Measurements from ENCODE around the gene LDAF1. TPM values are rescaled to one million over a fixed set of nuclear protein-coding genes. Genes with fewer than 3 reads are reported as not detected.
"Not testable (repeated sequence)": the region's sequence is repeated elsewhere in the genome, so short reads cannot be mapped to it uniquely, and the experiment has no call there.

The LDAF1 gene
- total RNA-seq: 10 to 100 TPM; 36.4 to 58.5 TPM
- long read RNA-seq, transcript TMEM159-202 (5 exons, 1,812 nt): minor isoform, 15 of 67 reads
- long read RNA-seq, transcript TMEM159-201 (5 exons, 2,014 nt): major isoform, 43 of 67 reads
- long read RNA-seq, partial matches to known transcripts: 0 of 67 reads
- long read RNA-seq, other reads (novel, unspliced or antisense): 5 of 67 reads

DNA sequence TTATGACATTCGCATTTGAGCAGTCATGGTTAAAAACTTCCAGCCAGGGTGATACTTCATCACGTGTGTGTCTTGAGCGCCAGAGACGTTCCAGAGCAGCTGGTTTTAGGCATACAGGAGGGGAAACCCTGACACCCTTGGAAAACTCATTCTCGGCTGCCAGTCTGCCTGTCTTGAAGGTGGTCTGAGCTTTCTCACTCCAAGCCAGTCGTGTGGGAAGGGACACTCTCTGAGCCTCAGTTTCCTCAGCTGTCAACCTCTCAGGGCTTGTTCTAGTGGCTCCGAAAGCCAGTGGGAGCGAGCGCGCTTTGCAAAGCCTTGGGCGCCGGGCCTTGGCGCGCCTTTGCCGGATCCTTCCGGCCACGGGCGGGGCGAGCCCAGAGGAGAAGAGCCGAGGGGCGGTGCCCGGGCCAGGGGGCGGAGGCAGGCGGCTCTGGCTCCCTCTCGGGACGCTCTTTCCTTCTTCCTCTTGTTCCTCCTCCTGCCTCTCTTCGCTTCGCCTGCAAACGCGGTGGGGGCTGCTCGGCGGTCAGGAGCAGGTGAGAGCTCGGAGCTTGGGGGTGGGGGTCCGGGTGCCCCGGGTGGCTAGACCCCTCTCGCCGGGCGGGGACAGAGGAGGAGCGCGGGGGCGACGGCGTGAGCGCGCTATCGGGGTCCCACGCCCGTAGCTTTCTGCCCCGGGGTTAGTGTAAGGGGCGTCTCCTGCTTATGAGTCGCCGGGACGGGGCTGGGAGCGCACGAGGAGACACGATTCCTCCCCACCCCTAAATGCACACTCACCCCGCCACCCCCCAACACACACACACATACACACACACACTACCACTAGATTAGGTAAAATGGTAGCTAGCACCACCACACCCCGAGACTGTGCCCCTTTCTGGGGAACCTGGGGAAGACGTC, at the start of gene LDAF1:
Gene LDAF1, plus strand, starts transcription at position 467 of the 903 bp plus-strand sequence. CDS start 2,509 bp downstream, outside the sequence.
- ATAC-seq (peak; percentile 96 to 97), DNase-seq (peak; percentile 88)
- intact Hi-C loops (cut with DNase I): no loop called here

DNA sequence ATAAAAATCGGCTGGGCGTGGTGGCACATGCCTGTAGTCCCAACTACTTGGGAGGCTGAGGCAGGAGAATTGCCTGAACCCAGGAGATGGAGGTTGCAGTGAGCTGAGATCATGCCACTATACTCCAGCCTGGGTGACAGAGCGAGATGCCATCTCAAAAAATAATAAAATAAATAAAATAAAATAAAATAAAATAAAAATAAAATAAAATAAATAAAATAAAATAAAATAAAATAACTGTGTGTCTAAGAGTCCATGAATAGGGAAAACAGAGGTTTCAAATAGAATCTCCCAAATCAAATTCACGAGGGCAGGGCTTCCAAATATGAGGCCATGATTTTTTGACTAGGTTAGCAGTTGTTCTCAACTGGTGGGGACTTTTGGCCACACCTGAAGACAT, 42.9 kb upstream of the LDAF1 start:
- intact Hi-C loops (cut with DNase I); DNase-seq; ATAC-seq: not testable (repeated sequence)

DNA sequence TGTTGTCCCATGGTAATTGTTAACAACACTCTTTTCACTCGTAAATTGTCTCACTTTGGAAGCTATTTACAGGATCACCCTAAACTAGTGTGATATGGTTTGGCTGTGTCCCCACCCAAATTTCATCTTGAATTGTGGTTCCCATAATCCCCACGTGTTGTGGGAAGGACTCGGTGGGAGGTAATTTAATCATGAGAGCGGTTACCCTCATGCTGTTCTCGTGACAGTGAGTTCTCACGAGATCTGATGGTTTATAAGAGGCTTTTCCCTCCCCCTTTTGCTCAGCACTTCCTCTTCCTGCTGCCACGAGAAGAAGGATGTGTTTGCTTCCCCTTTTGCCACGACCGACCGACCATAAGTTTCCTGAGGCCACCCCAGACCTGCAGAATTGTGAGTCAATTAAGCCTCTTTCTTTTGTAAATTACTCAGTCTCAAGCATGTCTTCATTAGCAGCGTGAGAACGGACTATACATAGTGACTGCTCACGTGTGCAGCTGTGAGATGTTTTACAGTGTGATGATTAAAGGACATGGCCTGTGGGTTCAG, 42.3 kb upstream of the LDAF1 start:
- ATAC-seq: peak; percentile 31 to 67
- intact Hi-C loops (cut with DNase I): no loop called here
- no peak for DNase-seq

DNA sequence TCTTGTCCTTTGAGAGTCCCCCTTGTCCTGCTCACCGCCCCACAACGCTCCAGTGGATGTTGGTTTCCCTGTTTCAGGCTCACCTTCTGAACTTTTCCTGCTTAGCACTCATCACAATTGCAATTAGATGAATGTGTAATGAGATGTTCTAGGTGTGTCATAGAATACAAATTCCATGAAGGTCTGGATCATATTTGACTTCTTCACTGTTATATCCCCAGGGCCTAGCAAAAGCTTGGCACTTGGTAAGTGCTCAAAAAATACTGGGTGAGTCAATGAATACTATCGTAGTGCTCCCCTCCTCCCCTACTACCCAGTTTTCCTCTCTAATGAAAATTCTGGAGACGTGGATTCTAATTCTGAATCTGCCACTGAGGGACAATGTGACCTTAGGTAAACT, 40.9 kb upstream of the LDAF1 start:
- ATAC-seq (no peak), DNase-seq (no peak)
- intact Hi-C loops (cut with DNase I): no loop called here

DNA sequence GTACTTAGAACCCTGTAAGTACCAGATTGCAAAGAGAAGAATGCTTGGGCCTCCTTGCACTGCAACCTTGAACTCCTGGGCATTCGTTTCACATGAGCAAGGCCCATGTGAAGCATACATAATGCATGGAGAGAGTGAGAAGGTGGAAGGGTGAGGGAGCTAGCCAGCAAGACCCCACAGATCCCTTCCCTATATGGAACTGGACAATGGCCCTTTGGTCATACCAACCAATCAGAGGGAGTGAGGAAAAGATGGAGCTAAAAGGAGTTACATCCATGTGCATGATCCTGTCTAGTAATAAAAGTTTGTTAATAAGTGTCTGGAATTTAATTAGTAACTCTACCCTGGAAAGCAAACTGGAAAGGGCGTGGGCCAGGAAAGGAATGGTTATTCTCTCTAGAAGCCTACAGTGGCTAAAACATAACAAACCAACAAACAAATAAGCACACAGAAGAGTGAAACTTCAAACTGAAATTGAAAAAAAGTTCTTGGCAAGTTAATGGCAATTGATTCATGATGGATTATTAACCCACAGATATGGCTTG, 37.4 kb upstream of the LDAF1 start:
- ATAC-seq: no peak

DNA sequence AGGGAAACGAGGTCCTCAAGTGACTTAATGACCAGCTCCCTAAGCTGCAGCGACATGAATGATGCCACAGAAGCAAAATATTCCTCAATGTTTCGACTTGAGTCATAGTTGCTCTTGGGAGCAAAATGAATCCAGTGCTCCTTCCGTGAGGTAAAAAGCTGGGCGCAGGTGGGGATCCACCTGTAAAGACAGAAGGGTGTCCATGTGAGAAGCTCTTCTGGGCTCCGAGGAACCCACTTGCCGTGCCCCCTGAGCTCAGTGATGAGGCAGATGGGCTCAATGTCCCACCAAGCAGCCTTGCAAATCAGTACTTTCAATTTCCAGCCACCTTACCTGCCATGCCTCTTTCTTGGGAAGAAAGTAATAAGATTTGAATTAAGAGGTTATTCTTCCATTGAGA, 33.3 kb upstream of the LDAF1 start:
- DNase-seq: no peak
- no peak for ATAC-seq
- intact Hi-C loops (cut with DNase I): no loop called here

More for the DNA sequence above, 37.4 kb upstream of the LDAF1 start:
- DNase-seq: no peak
- intact Hi-C loops (cut with DNase I): no loop called here

DNA sequence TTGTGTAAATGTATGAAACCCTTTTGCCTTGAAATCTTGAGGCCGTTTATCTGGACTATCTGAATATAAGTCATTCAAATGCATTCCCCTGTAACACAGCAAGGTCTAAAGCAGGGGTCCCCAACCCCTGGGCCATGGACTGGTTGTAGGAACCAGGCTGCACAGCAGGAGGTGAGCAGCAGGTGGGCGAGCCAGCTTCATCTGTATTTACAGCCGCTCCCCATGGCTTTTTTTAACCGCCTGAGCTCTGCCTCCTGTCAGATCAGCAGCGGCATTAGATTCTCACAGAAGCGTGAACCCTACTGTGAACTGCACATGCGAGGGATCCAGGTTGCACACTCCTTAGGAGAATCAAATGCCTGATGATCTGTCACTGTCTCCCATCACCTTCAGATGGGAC, 32.0 kb upstream of the LDAF1 start:
- no peak for ATAC-seq
- intact Hi-C loops (cut with DNase I): no loop called here

DNA sequence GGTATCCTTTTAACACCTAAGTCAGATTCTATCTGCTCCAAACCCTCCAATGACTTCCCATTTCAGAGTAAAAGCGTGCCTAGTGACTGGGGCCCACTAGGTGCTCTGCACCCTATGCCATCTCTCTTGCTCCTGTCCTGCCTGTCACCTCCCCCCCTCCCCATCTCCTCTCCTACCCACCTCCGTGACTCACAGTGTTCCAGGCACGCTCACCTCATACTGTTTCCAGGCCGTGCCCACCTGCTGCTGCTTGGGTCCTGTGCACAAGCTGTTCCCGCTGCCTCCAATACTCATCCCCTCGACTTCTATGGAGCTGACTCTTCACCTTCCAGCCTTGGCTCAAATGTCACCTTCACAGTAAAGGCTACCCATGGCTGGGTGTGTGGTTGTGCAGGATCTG, 29.5 kb upstream of the LDAF1 start:
- DNase-seq (no peak), ATAC-seq (no peak)
- intact Hi-C loops (cut with DNase I): no loop called here

More for the DNA sequence above, 32.0 kb upstream of the LDAF1 start:
- DNase-seq: no peak

DNA sequence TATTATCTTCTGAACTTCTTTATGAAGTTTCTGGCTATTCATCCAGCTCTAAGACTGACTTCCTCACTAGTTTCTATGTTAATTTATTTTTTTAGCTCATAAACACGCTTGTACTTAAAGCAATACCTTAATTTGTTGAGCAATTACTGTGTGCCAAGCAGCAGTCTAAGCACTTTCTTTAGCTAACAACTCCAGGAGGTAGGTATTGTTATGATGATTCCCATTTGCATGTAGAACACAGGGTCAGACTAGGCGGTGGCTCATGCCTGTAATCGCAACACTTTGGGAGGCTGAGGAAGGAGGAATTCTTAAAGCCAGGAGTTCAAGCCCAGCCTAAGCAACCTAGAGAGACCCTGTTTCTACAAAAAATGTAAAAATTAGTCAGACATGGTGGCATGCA, 27.7 kb upstream of the LDAF1 start:
- no peak for ATAC-seq
- no peak for DNase-seq
- intact Hi-C loops (cut with DNase I): no loop called here

DNA sequence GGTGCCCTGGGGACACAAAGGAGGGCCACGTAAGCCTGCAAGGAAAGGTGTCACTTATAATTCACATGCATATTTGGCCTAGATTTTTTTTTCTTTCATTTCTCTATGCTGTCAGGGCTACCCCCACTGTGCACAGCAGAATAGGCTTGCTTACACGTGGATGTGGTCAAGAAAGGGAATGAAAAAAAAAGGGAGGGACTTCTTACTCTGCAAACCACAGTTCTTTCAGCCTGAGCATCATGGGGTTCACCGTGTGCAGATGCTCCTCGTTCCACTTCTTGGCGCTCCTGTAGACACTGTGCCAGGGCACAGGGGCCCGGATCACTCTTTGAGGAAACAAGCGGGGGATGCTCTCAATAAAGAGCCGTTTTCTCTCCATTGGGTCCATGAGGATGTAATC, 24.4 kb upstream of the LDAF1 start:
- ATAC-seq: no peak
- intact Hi-C loops (cut with DNase I): no loop called here

DNA sequence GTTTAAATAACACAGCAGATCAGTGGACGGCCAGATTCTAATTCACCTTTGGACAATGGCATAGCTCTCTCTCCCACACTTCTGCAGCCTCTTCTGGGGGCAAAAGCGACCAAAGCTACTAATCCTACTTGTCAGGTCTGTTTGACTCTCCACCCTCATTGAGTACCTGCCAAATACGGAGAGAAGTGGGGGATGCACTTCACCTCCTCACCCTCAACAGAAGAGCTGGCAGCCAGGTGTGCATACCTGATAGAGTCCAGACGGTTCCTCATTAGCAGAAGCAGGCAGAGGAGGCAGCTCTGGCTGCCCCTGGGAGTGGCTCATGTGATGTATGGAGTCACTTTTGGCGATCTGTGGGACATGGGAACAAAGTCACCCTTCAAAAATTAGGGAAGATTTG, 12.7 kb upstream of the LDAF1 start:
- intact Hi-C loops (cut with DNase I): no loop called here
- no peak for ATAC-seq

More for the DNA sequence above, 24.4 kb upstream of the LDAF1 start:
- no peak for DNase-seq

DNA sequence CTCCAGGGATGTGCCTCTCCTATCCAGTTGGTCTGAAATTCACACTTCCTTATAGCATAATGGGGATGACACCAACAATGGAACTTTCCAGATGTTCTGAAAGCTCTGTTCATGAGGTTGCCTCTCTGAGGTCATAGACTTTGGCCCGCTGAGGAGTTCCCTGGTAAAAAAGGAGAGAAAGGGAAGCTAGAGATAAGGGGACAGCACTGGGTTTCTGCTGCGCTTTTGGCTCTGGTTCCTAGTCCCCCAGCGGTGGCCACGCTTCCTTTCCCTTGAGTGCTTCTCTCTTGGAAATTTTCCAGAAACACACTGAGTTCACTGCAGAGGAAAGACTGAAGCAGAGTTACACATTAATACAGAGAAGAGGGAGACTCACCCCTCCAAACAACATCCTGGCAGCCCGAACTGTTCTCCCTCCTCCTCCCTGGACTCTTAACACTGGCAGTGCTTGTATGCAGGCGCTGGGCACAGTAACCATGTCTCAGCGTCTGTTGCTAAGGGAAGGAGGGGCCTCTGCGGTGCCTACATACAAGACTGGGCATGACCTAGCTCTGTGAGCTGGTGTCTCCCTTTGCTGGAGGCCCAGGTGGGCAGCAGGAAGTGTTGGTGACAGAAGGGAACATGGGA, 8.0 kb upstream of the LDAF1 start, which contains the start of gene DNAH3:
Gene DNAH3, minus strand, starts transcription at position 472 of the 627 bp plus-strand sequence. CDS start 527 bp downstream, outside the sequence.
- intact Hi-C loops (cut with DNase I): no loop called here
- DNase-seq: no peak
- ATAC-seq: peak; percentile 12 to 26

More for the DNA sequence above, 12.7 kb upstream of the LDAF1 start:
- DNase-seq: no peak

DNA sequence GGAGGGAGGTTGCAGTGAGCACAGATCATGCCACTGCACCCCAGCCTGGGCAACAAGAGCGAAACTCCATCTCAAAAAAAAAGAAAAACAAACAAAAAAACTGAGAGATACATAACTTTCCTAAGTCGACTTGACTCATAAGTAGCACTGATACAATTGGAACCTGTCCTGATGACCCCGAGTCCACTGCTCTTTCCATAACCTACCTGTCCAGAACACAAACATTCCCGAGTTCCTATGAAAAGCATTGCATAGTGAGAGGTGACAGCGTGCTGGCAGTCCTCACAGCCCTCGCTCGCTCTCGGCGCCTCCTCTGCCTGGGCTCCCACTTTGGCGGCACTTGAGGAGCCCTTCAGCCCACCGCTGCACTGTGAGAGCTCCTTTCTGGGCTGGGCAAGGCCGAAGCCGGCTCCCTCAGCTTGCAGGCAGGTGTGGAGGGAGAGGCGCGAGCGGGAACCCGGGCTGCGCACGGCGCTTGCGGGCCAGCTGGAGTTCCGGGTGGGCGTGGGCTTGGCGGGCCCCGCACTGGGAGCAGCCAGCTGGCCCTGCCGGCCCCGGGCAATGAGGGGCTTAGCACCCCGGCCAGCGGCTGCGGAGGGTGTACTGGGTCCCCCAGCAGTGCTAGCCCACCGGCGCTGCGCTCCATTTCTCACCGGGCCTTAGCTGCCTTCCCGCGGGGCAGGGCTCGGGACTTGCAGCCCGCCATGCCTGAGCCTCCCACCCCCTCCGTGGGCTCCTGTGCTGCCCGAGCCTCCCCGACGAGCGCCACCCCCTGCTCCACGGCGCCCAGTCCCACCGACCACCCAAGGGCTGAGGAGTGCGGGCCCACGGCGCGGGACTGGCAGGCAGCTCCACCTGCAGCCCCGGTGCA, 6.1 kb upstream of the LDAF1 start:
- intact Hi-C loops (cut with DNase I); ATAC-seq; DNase-seq: not testable (repeated sequence)

DNA sequence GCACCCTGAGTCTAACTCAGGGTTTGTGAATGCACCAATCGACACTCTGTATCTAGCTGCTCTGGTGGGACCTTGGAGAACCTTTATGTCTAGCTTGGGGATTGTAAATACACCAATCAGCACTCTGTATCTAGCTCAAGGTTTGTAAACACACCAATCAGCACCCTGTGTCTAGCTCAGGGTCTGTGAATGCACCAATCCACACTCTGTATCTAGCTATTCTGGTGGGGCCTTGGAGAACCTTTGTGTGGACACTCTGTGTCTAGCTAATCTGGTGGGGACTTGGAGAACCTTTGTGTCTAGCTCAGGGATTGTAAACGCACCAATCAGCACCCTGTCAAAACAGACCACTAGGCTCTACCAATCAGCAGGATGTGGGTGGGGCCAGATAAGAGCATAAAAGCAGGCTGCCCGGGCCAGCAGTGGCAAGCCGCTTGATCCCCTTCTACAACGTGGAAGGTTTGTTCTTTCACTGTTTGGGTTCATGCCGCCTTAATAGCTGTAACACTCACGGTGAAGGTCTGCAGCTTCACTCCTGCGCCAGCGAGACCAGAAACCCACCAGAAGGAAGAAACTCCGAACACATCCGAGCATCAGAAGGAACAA, 5.2 kb upstream of the LDAF1 start:
- DNase-seq; intact Hi-C loops (cut with DNase I): not testable (repeated sequence)

DNA sequence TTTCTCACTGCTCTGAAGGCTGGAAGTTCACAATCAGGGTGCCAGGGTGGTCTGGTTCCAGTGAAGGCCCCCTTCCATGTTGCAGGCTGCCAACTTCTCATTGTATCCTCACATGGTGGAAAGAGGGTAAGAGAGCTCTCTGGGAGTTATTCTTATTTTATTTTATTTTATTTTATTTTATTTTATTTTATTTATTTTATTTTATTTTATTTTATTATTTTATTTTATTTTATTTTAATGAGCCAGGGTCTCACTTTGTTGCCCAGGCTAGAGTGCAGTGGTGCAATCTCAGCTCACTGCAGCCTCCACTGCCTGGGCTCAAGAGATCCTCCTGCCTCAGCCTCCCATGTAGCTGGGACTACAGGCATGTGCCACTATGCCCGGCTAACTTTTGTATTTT, 2.5 kb upstream of the LDAF1 start:
- DNase-seq; intact Hi-C loops (cut with DNase I); ATAC-seq: not testable (repeated sequence)

More for the DNA sequence above, 5.2 kb upstream of the LDAF1 start:
- not testable (repeated sequence) for ATAC-seq

DNA sequence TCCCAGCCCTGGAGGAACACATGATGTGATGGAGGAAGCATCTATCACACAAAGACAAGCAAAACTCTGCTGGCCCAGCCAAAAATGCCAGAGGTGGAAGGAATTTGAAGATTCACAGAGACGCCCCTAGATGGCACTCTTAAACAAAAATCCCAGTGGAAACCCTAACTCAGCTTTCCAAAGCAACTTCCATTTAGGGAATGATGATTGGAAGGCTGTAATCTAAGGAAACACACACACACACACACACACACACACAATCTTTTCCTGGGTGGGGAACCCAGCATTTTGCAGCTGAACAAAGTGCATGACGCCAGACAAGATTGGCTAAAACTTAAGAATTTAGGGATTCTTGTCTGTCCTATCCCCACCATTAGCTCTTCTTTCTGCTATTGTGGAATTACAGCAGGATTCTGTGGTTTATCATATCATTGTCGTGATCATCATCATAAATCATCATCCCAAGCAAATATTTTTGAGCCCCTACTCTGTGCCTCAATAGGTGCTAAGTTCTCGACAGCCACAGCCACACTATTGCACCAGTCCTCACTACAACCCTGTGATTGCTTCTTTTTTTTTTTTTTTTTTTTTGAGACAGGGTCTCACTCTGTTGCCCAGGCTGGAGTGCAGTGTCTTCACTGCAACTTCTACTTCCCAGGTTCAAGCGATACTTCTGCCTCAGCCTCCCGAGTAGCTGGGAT, 1.6 kb upstream of the LDAF1 start:
- DNase-seq (peak; percentile 26), ATAC-seq (peak; percentile 17 to 22)
- intact Hi-C loops (cut with DNase I): no loop called here

DNA sequence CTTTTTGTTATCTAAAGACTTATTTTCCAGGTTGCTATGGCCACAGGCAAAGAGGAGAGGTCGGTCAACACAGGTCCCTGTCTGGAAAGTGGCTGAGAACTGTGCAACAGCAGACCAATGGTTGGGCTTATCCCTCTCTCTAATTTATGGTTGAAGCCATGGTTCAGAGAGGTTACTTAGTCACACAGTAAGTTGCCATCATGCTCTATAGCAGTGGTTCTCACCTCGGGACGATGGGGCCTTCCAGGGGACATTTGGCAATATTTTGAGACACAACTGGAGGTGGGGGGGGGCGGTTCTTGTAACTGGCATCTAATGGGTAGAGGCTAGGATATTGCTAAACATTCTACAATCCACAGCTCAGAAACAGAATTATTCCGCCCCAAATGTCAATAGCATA, 842 bp upstream of the LDAF1 start:
- intact Hi-C loops (cut with DNase I): no loop called here
- ATAC-seq (no peak), DNase-seq (no peak)
